Measurements from ENCODE around the gene UBXN11. TPM values are rescaled to one million over a fixed set of nuclear protein-coding genes. Genes with fewer than 3 reads are reported as not detected.

UBXN11 gene
- total RNA-seq, result 10 to 100 TPM in 2 of 4 donors, 1 to 10 TPM in 2; 7.1 to 13.3 (median 10.1) TPM

- peak within 1 kb of the TSS; percentile 62 to 86 (median 74) for H3K4me3 ChIP-seq
- intact Hi-C loops (cut with DNase I), result no loop called here
- H3K4me1 ChIP-seq, result peaks cover 8 to 25% (median 14%) of the 10 kb centered on the region in 4 donors
- H3K36me3 ChIP-seq, result no peaks in the 10 kb centered on the region
- H3K27ac ChIP-seq (replicated peaks in 1 of 4), result peak within 1 kb of the TSS; percentile 46 to 76 (median 69)
- H3K27me3 ChIP-seq, result no peaks in the 10 kb centered on the region
- DNase-seq (ENCODE audit: extremely low spot score), result peak; percentile 97
- 3% methylated on average over 38 of the region's 51 CpGs for WGBS
- TF ChIP-seq POLR2A (IDR thresholded peaks at IDR 0.05; ENCODE audit: low read depth) (no peak), POLR2AphosphoS5 (IDR thresholded peaks at IDR 0.05) (peak in 1 of 2 donors; percentile 46), EP300 (IDR thresholded peaks at IDR 0.05) (no peak)
- TF ChIP-seq, protein P1, sequence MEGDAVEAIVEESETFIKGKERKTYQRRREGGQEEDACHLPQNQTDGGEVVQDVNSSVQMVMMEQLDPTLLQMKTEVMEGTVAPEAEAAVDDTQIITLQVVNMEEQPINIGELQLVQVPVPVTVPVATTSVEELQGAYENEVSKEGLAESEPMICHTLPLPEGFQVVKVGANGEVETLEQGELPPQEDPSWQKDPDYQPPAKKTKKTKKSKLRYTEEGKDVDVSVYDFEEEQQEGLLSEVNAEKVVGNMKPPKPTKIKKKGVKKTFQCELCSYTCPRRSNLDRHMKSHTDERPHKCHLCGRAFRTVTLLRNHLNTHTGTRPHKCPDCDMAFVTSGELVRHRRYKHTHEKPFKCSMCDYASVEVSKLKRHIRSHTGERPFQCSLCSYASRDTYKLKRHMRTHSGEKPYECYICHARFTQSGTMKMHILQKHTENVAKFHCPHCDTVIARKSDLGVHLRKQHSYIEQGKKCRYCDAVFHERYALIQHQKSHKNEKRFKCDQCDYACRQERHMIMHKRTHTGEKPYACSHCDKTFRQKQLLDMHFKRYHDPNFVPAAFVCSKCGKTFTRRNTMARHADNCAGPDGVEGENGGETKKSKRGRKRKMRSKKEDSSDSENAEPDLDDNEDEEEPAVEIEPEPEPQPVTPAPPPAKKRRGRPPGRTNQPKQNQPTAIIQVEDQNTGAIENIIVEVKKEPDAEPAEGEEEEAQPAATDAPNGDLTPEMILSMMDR (IDR thresholded peaks at IDR 0.05), result peak in 1 of 3 experiments; percentile 18
- H3K9me3 ChIP-seq, result no peaks in the 10 kb centered on the region
Measured at GRCh38 chr1:26306290-26307229, at the start of gene UBXN11. Gene UBXN11, minus strand, starts transcription at chr1:26306636. Its CDS starts 3,753 bp downstream, at chr1:26302883.

DNA sequence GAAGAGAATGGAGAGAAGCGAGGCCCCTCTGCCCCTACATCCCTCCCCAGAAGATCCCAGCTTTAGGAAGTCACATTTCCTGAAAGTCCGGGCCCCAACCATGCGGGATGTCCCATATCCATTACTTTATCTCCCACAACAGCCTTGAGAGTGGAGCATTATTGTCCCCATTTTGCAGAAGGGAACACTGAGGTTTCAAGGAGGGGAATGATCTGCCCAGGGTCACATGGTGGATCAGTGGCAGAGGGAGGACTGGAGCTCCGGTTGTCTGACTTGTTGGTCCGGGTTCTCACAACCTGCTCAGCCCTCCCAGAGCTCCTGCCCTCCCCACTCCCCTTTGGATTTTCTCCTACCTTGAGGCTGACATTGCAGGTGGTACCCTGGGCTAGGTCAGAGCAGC is 49.7 kb upstream of the UBXN11 start:
- H3K27me3 ChIP-seq, result peaks cover 0 to 79% (median 20%) of the 10 kb centered on the region in 4 donors
- WGBS, result 80% methylated on average over 5 of the region's 5 CpGs
- intact Hi-C loops (cut with DNase I), result no loop called here
- H3K9me3 ChIP-seq, result no peaks in the 10 kb centered on the region
- TF ChIP-seq, protein P1 (IDR thresholded peaks at IDR 0.05), result no peak
- TF ChIP-seq POLR2AphosphoS5 (IDR thresholded peaks at IDR 0.05) (no peak), POLR2A (IDR thresholded peaks at IDR 0.05; ENCODE audit: low read depth) (no peak), EP300 (IDR thresholded peaks at IDR 0.05) (no peak)
- no peak overlapping the region for H3K27ac ChIP-seq (replicated peaks in 1 of 4)
- H3K36me3 ChIP-seq, result no peaks in the 10 kb centered on the region
- no peak overlapping the region for H3K4me3 ChIP-seq
- H3K4me1 ChIP-seq, result peaks cover 10 to 14% (median 13%) of the 10 kb centered on the region in 4 donors
- no peak for DNase-seq (ENCODE audit: extremely low spot score)

GRCh38 chr1:26354972-26355371 is 48.5 kb upstream of the UBXN11 start:
- WGBS, result 86% methylated on average over 7 of the region's 9 CpGs
- TF ChIP-seq, protein P1 (IDR thresholded peaks at IDR 0.05), result no peak
- TF ChIP-seq POLR2AphosphoS5 (IDR thresholded peaks at IDR 0.05) (no peak), POLR2A (IDR thresholded peaks at IDR 0.05; ENCODE audit: low read depth) (no peak), EP300 (IDR thresholded peaks at IDR 0.05) (no peak)
- Histone ChIP-seq H3K27me3 (peaks cover 0 to 67% (median 9%) of the 10 kb centered on the region in 4 donors), H3K9me3 (no peaks in the 10 kb centered on the region), H3K36me3 (no peaks in the 10 kb centered on the region), H3K4me3 (no peak overlapping the region), H3K4me1 (peaks cover 1 to 3% (median 3%) of the 10 kb centered on the region in 4 donors), H3K27ac (replicated peaks in 1 of 4) (no peak overlapping the region)
- intact Hi-C loops (cut with DNase I), result no loop called here
- DNase-seq (ENCODE audit: extremely low spot score), result no peak

DNA sequence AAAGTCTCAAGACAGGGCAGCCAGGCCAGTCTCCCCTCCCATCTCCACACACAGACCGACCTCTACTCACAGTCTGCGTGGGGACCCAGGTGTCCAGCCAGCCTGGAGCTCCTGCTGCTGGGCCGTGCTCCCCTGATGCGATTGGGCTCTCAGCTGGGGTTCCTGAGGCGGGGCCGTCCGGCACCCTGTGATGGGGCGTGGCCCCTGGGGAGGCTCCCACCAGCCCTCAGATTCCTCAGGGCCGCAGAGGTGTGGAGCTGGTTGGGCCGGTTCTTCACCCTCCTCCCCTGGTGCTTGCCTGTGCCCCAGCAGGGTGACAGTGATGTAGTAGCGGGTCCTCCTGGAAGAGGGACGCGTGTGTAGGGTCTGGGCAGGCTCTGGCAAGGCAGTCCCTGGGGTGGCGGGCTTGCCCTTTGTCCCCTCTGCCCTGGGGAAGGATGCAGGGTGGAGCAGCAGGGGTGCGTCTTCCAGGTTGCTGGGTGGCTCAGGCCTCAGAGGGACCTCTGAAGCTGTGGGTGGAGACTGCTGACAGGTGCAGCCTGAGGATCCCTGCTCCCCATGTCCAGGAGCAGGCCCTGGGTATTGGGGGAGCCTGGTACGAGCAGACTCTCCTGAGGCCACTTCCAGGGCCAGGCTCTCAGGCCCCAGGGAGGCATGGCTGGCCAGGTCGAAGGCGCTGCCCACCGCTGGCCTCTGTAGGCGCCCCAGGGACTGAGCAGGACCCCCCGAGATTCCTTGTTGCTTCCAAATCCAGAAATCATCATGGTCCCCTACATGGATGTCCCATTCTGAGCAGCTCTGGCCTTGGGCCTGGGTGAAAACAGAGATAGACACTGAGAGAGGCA is 47.8 kb upstream of the UBXN11 start, which contains the start of gene CRYBG2:
TSS of gene CRYBG2 (minus strand) at position 155 of the 845 bp plus-strand sequence. CDS start 7,473 bp downstream, outside the sequence.
- TF ChIP-seq, protein P1 (IDR thresholded peaks at IDR 0.05), result no peak
- TF ChIP-seq POLR2A (IDR thresholded peaks at IDR 0.05; ENCODE audit: low read depth) (no peak), POLR2AphosphoS5 (IDR thresholded peaks at IDR 0.05) (no peak), EP300 (IDR thresholded peaks at IDR 0.05) (no peak)
- Histone ChIP-seq H3K27me3 (peaks cover 0 to 60% (median 6%) of the 10 kb centered on the region in 4 donors), H3K36me3 (no peaks in the 10 kb centered on the region), H3K4me3 (no peak within 1 kb of the TSS), H3K27ac (replicated peaks in 1 of 4) (no peak within 1 kb of the TSS), H3K4me1 (no peaks in the 10 kb centered on the region), H3K9me3 (no peaks in the 10 kb centered on the region)
- 80% methylated on average over 2 of the region's 21 CpGs for WGBS
- intact Hi-C loops (cut with DNase I), result no loop called here
- DNase-seq (ENCODE audit: extremely low spot score), result no peak

All from esophagus muscularis mucosa (tissue), 4 donors.